Common myeloid progenitor, CD34-positive (primary cell): ENCODE results near the gene TSFM.

Experiments used
- CTCF ChIA-PET: fragments of 350-600 bp; sonication (Branson Sonifier 250); formaldehyde crosslinking; loops from one replicate; lab custom pipeline; 2021; ENCODE audit warnings: antibody characterized with exemption; lab: Charles Lee
- POLR2A ChIA-PET: fragments of 350-600 bp; sonication (Branson Sonifier 250); formaldehyde crosslinking; loops from one replicate; lab custom pipeline; 2021; ENCODE audit warnings: antibody characterized with exemption; lab: Charles Lee
- DNase-seq, 3 donors: peaks; one replicate each; pipeline versions ENCODE4 v3.0.0 to v3.0.0-alpha.2; 2013
- H3K27ac ChIP-seq, 2 experiments: 1 replicate in 1 of 2; 2 replicates in 1 of 2; pipeline ENCODE4 v1.7.0; 2013; ENCODE audit warnings: inconsistent platforms in 2 of 2, low read length in 2 of 2, mild to moderate bottlenecking in 2 of 2, low read depth in 1 of 2, moderate library complexity in 1 of 2; ENCODE audit not compliant: severe bottlenecking in 2 of 2, insufficient read depth in 1 of 2, poor library complexity in 1 of 2
- H3K27me3 ChIP-seq, 5 experiments: replicated peaks in 2 of 5; 1 replicate in 3 of 5; 2 replicates in 2 of 5; pipeline versions ENCODE4 v1.6.1 to v1.7.0; 2013; ENCODE audit warnings: low read length in 4 of 5, mild to moderate bottlenecking in 2 of 5, moderate library complexity in 2 of 5, inconsistent platforms in 1 of 5; ENCODE audit not compliant: insufficient read depth in 5 of 5, control insufficient read depth in 4 of 5
- H3K36me3 ChIP-seq, 4 experiments: 1 replicate in 2 of 4; 2 replicates in 2 of 4; pipeline versions ENCODE4 v1.6.1 to v1.7.0; 2013; ENCODE audit warnings: low read length in 3 of 4, control low read depth in 1 of 4, mild to moderate bottlenecking in 1 of 4; ENCODE audit not compliant: control insufficient read depth in 4 of 4, insufficient read depth in 4 of 4
- H3K4me1 ChIP-seq, 4 experiments: 1 replicate in 3 of 4; 2 replicates in 1 of 4; pipeline versions ENCODE4 v1.6.1 to v1.7.1; 2013; ENCODE audit warnings: low read length in 3 of 4, mild to moderate bottlenecking in 3 of 4, control low read depth in 1 of 4, inconsistent platforms in 1 of 4, moderate library complexity in 1 of 4; ENCODE audit not compliant: control insufficient read depth in 4 of 4, insufficient read depth in 4 of 4; ENCODE audit errors: control extremely low read depth in 1 of 4
- H3K4me3 ChIP-seq, 7 experiments: 1 replicate in 4 of 7; 2 replicates in 3 of 7; pipeline versions ENCODE4 v1.5.1 to v1.7.0; 2013; ENCODE audit warnings: mild to moderate bottlenecking in 7 of 7, low read length in 6 of 7, moderate library complexity in 6 of 7, inconsistent platforms in 2 of 7, low read depth in 2 of 7, control low read depth in 1 of 7; ENCODE audit not compliant: insufficient read depth in 4 of 7, control insufficient read depth in 1 of 7; ENCODE audit errors: extremely low read depth in 1 of 7
- H3K9me3 ChIP-seq, 5 experiments: 1 replicate in 4 of 5; 2 replicates in 1 of 5; pipeline versions ENCODE4 v1.6.1 to v1.7.1; 2013; ENCODE audit warnings: low read length in 4 of 5, mild to moderate bottlenecking in 2 of 5, inconsistent platforms in 1 of 5, low read depth in 1 of 5, moderate library complexity in 1 of 5; ENCODE audit not compliant: control insufficient read depth in 4 of 5, insufficient read depth in 2 of 5; ENCODE audit errors: control extremely low read depth in 1 of 5
- WGBS: methylation state at CpG from one replicate; pipeline ENCODE4 v1.1.5; 2013; ENCODE audit not compliant: insufficient coverage; 5-methylcytosine and 5-hydroxymethylcytosine counted together

The TSFM gene

GRCh38 chr12:57783466-57783801, 847 bp downstream of the TSFM start:
- DNase-seq: no peak
- Histone ChIP-seq H3K36me3 (peaks cover 10 to 36% (median 25%) of the 10 kb centered on the region in 4 experiments), H3K27me3 (no peaks in the 10 kb centered on the region), H3K27ac (peak overlapping the region; percentile 75 to 91), H3K9me3 (no peaks in the 10 kb centered on the region), H3K4me1 (peaks cover 9 to 34% (median 31%) of the 10 kb centered on the region in 4 experiments), H3K4me3 (peak overlapping the region in 6 of 7 experiments; percentile 93 to 100 (median 98))
- ChIA-PET POLR2A (interaction anchor here (1.3 kb wide), 1 partner anchor 11 kb away, joined by 8 read pairs; the partner anchor contains the start of genes EEF1AKMT3 and METTL1), CTCF (interaction anchor here (0.7 to 2.7 kb wide), 18 partner anchors 11 to 151 kb away, joined by 3 to 18 read pairs (median 4); partner anchors contain the start of genes AVIL, CYP27B1, EEF1AKMT3 and METTL1)
- 97% methylated on average over 5 of the region's 12 CpGs for WGBS

- ChIA-PET CTCF (interaction anchor here (0.7 to 2.6 kb wide), 11 partner anchors 10 to 122 kb away, joined by 3 to 14 read pairs (median 5); partner anchors contain the start of genes AVIL and CYP27B1), POLR2A (no interaction called here)
- WGBS: 100% methylated on average over 5 of the region's 11 CpGs
- peaks cover 13 to 37% (median 28%) of the 10 kb centered on the region in 4 experiments for H3K36me3 ChIP-seq
- no peaks in the 10 kb centered on the region for H3K27me3 ChIP-seq
- H3K9me3 ChIP-seq: no peaks in the 10 kb centered on the region
- H3K4me3 ChIP-seq: peak overlapping the region in 2 of 7 experiments; percentile 96 to 99
- no peak overlapping the region for H3K27ac ChIP-seq
- no peak for DNase-seq
- peaks cover 9 to 34% (median 31%) of the 10 kb centered on the region in 4 experiments for H3K4me1 ChIP-seq
Observed at GRCh38 chr12:57783861-57784260, 1.3 kb downstream of the TSFM start.

- H3K4me1 ChIP-seq: peaks cover 0 to 7% (median 0%) of the 10 kb centered on the region in 4 experiments
- WGBS: 71% methylated on average over 1 of the region's 1 CpG
- H3K4me3 ChIP-seq: no peak overlapping the region
- ChIA-PET CTCF (interaction anchor here (1.2 to 3.6 kb wide), 7 partner anchors 9 to 26 kb away, joined by 3 to 19 read pairs (median 5); partner anchors contain the start of genes AVIL and TSFM), POLR2A (interaction anchor here (0.6 kb wide), 1 partner anchor 72 kb away, joined by 3 read pairs; no protein-coding TSS in a partner anchor)
- H3K9me3 ChIP-seq: no peaks in the 10 kb centered on the region
- no peaks in the 10 kb centered on the region for H3K27me3 ChIP-seq
- peaks cover 21 to 66% (median 48%) of the 10 kb centered on the region in 4 experiments for H3K36me3 ChIP-seq
- no peak for DNase-seq
- no peak overlapping the region for H3K27ac ChIP-seq
Observed at GRCh38 chr12:57793920-57794319, 11.3 kb downstream of the TSFM start.

GRCh38 chr12:57795354-57795753, 12.8 kb downstream of the TSFM start:
- H3K36me3 ChIP-seq: peaks cover 24 to 69% (median 49%) of the 10 kb centered on the region in 4 experiments
- H3K4me3 ChIP-seq: no peak overlapping the region
- no peak for DNase-seq
- H3K27me3 ChIP-seq: no peaks in the 10 kb centered on the region
- WGBS: 97% methylated on average over 3 of the region's 6 CpGs
- H3K27ac ChIP-seq: no peak overlapping the region
- peaks cover 0 to 7% (median 0%) of the 10 kb centered on the region in 4 experiments for H3K4me1 ChIP-seq
- H3K9me3 ChIP-seq: no peaks in the 10 kb centered on the region
- ChIA-PET CTCF (interaction anchor here (1.7 to 3.6 kb wide), 3 partner anchors 11 to 15 kb away, joined by 5 to 14 read pairs (median 12); partner anchors contain the start of gene TSFM), POLR2A (no interaction called here)

GRCh38 chr12:57796996-57797395, 14.4 kb downstream of the TSFM start:
- Histone ChIP-seq H3K27me3 (no peaks in the 10 kb centered on the region), H3K4me1 (peaks cover 0 to 7% (median 0%) of the 10 kb centered on the region in 4 experiments), H3K36me3 (peaks cover 22 to 67% (median 54%) of the 10 kb centered on the region in 4 experiments), H3K4me3 (no peak overlapping the region), H3K9me3 (no peaks in the 10 kb centered on the region), H3K27ac (peak overlapping the region in 1 of 2 experiments; percentile 63)
- no CpG with 5 or more reads among the region's 1 CpG for WGBS
- DNase-seq: no peak
- ChIA-PET CTCF (interaction anchor here (0.8 to 7.1 kb wide), 4 partner anchors 10 to 104 kb away, joined by 3 to 41 read pairs (median 5); partner anchors contain the start of gene TSFM), POLR2A (no interaction called here)

- H3K9me3 ChIP-seq: no peaks in the 10 kb centered on the region
- peaks cover 0 to 7% (median 0%) of the 10 kb centered on the region in 4 experiments for H3K4me1 ChIP-seq
- peak overlapping the region in 1 of 2 experiments; percentile 63 for H3K27ac ChIP-seq
- CTCF ChIA-PET: interaction anchor here (0.6 to 7.1 kb wide), 8 partner anchors 9 to 98 kb away, joined by 3 to 41 read pairs (median 4); partner anchors contain the start of gene AVIL
- no peaks in the 10 kb centered on the region for H3K27me3 ChIP-seq
- 100% methylated on average over 1 of the region's 1 CpG for WGBS
- POLR2A ChIA-PET: no interaction called here
- no peak overlapping the region for H3K4me3 ChIP-seq
- H3K36me3 ChIP-seq: peaks cover 23 to 68% (median 54%) of the 10 kb centered on the region in 4 experiments
- DNase-seq: no peak
Observed at GRCh38 chr12:57797933-57798332, 15.3 kb downstream of the TSFM start.

- POLR2A ChIA-PET: no interaction called here
- CTCF ChIA-PET: interaction anchor here (1.2 to 7.1 kb wide), 8 partner anchors 7 to 104 kb away, joined by 5 to 42 read pairs (median 14); partner anchors contain the start of genes AVIL and TSFM
- H3K36me3 ChIP-seq: peaks cover 14 to 52% (median 35%) of the 10 kb centered on the region in 4 experiments
- no peak overlapping the region for H3K27ac ChIP-seq
- peaks cover 0 to 7% (median 0%) of the 10 kb centered on the region in 4 experiments for H3K4me1 ChIP-seq
- H3K27me3 ChIP-seq: no peaks in the 10 kb centered on the region
- H3K9me3 ChIP-seq: no peaks in the 10 kb centered on the region
- DNase-seq: no peak
- no CpG with 5 or more reads among the region's 3 CpGs for WGBS
- no peak overlapping the region for H3K4me3 ChIP-seq
Observed at GRCh38 chr12:57800965-57801364, 18.4 kb downstream of the TSFM start.
